ENCODE results near the gene HPS4.

HPS4 gene

DNA sequence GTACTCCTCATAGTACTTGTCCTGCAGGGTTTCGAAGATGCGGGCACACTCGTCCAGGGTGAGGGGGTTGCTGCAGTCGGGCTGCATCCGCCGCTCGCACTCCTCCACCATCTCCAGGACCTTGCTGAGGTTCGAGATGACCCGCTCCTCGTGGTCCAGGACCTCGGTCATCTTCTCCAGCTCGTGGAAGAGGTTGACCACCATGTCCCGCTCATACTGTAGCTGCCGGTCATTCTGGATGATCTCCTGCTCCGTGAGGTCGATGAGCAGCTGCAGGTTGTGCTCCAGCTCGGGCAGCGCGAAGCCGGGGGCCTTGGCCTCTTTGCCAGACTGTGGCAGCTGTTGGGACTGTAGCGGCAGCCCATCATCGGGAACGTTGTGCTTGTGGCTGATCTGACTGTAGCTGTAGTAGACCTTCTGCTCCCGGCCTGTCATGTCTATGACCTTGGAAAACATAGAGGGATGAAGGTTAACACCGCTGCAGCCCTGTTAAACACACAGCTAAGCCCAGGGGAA is 15.7 kb upstream of the HPS4 start:
- DNase-seq (ENCODE audit: low spot score) = no peak

DNA sequence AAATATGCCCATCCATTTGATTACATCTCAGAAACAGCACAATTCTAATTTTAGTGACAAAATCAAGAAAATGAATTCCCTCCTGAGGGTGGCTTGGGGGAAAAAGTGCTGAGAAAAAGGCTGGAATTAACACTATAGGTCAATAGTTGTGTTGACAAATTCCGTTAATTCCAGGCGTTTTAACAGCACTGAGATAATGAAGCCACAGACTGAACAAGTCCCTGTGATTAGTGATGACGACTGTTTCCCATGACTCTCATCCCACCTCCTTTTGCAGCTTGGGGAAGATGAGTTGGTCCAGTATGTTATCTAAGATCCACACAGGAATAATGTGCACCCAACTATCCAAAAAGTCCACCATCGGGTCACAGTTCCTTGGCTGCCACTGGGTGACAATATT is 12.9 kb upstream of the HPS4 start:
- no peak for DNase-seq (ENCODE audit: low spot score)

GRCh38 chr22:26494506-26494905 is 10.9 kb upstream of the HPS4 start:
- DNase-seq (ENCODE audit: low spot score) = no peak

- DNase-seq (ENCODE audit: low spot score) = no peak
Measured at GRCh38 chr22:26492220-26492619, 8.6 kb upstream of the HPS4 start.

- DNase-seq (ENCODE audit: low spot score) = no peak
Measured at GRCh38 chr22:26489447-26490036, 6.0 kb upstream of the HPS4 start.

DNA sequence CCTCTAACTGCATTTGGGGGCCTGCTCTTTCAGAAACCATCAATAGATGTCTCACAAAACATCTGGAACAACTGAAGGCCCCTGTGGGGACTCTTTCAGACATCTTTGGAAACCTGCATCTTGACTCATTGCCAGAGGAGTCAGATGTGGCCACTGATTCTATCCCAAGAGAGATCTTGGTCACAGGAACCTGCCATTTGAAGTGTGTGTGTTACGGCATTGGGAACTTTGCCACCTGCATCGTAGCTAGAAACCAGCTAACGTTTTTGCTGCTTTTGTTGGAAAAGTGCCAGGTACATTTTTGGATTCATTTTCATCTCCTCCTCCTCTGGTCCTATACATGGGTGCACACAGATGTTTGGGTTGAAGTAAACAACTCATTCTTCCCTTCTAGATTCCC is 4.4 kb upstream of the HPS4 start:
- DNase-seq (ENCODE audit: low spot score) = no peak

- no peak for DNase-seq (ENCODE audit: low spot score)
Measured at GRCh38 chr22:26486394-26486793, 2.8 kb upstream of the HPS4 start.

DNA sequence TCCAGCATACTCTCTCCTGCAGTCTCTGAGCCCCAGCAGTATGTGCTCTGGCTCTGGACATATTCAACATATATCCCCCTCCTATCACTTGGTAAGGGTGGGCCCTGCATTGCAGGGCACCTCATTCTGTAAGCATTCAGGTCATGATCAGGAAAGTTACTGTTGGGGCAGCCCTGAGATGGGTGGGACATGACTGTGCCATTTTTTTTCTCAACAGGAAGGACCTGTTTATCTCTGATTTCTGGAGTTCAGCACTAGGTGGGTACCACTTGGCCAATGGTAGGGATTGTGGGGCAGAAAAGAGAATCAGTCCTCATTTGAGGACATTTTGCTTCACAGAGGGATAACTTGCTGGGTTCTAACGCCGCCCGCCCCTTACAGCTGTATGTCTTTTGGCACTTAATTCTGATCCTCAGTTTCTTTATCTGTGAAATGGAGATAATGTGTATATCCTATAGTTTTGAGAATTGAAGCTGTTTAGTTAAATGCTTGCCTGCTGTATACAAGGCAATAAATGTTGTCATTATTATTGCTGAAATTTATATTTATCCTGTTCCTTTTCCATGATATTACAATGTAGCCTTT is 2.3 kb upstream of the HPS4 start:
- no peak for DNase-seq (ENCODE audit: low spot score)

GRCh38 chr22:26485013-26485412 is 1.4 kb upstream of the HPS4 start:
- DNase-seq (ENCODE audit: low spot score) = no peak

DNA sequence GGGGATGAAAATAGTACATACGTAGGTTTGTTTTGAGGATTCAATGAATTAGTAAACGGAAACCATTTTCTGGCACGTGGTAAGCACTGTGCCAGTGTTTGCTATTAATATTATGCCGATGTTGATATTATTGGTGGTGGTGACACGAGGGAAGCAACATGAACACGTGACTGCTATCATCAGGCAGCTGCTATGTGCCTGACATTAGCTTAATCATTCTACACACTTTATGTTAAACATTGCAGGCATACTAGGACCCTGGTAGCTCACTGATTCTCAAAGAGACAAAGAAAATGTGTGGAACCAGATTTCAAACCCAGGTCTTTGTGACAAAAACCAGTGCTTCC is 750 bp upstream of the HPS4 start:
- DNase-seq (ENCODE audit: low spot score) = no peak

DNA sequence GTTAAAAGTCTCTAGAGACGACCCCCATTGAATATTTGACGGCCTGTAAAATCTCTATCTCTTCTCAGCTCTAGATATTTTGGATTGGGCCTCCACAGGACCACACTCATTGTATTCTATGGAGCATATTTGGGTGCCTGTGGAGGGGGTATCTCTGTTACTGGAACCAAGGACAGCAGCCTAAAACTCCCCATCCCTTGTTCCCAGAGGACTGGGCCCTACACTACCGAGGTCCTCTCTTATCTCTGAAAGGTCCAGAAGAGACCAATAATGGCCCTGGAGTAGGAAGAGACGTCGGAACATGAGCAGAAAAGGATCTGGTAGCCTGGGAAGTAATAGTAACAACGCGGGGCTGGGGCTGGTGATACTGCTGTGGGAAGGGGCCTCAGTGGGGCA is 542 bp downstream of the HPS4 start:
- no peak for DNase-seq (ENCODE audit: low spot score)

DNA sequence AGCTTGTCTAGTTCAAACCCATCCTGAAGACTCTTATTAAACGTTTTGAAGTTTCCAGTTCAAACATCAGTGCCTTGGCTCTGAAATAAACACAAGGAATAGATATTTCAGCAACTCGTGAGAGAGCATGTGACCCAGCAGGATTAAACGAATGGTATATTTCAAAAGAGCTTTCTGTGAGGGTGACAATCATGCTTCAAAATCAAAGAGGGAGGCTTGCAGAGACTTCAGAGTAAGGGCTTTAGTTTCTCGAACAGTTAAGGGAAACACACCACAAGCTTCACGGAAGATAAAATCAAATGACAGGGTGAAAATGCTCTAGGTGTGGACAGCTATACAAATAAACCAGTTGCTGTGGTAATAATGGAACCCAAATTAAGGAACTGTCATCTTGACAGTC is 1.4 kb downstream of the HPS4 start:
- DNase-seq (ENCODE audit: low spot score) = no peak

DNA sequence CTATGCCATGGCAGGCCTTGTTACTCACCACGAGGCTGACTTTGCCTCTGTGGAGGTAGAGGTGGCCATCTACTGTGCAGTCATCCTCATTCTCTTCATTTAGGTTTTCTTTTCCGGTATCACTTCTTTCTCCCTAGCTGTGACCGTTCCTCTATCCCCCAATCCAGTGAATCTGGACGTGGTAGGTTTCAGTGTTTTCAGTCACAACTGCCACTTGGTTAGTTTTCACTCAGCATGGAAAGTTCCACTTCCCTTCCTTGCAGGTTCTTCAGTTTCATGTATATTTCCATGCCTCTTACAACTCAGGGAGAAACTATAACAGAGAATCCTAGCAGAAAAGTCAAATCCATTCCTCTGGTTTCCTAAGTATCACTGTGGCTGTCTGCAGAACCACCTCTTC is 1.9 kb downstream of the HPS4 start:
- DNase-seq (ENCODE audit: low spot score) = no peak

GRCh38 chr22:26481112-26481693 is 2.4 kb downstream of the HPS4 start:
- no peak for DNase-seq (ENCODE audit: low spot score)

GRCh38 chr22:26480611-26480932 is 3.0 kb downstream of the HPS4 start:
- DNase-seq (ENCODE audit: low spot score) = no peak

DNA sequence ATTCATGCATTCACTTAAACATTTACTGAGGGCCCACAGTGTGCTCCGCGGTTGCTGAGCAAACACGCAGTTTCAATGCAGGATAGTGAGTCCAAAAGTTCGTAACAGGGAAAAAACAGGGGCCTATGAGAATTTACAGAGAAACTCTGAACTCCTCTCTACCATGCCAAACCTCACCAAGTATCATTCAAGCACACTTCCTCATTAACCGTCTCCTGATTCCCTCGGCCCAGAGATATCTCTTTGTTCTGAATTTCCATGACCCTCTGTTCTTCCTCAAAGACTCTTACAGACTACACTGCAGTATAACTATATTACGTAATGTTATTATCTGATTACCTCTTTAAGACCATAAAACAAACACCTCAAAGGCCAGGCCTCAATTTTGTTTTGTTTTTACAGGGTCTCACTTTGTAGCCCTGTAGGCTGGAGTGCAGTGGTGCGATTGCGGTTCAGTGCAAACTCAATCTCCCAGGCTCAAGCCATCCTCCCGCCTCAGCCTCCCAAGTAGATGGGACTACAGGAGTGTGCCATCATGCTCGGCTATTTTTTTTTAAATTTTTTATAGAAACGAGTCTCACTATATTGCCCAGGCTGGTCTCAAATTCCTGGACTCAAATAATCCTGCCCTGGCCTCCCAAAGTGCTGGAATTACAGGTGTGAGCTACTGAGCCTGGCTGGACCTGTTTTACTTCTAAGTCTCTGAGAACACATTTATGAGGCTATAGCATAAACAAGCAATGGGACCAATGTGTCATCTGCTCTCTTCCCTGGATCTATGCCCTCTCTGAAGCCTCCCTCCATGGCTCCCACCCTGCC is 3.6 kb downstream of the HPS4 start:
- peak; percentile 21 for DNase-seq (ENCODE audit: low spot score)

DNA sequence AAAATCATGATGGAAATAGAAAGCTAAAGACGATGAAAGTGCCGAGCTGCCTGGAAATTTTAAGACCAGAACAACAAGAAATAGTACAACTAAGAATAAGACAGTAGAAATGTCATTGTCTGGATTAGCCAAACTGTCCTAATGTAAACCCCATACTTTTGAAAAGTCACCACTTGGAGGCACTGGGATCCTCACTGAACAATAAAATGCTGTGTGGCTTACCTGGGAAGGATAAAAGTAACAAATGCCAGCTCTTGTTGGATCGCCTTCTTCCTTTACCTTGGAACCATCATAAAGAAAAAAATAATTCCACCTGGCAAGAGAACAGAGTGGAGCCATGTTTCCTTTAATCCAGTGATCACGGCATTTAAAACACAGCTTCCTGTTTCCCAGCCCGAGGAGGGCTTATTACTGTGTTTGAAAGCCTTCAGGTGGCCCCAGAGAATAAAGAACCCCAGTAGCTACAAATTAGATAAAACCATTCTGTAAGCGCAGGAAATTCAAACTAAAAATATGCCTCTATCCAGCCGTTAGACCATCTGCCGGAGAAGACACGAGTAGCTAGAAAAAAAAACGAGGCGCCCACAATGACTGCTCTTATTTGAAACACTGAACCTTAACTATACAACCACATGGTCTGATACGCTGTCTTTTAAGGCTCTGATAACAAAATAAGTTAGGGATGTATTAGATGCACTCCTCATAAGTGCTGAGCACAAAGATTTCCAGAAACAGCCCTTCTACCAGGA is 4.4 kb downstream of the HPS4 start:
- DNase-seq (ENCODE audit: low spot score) = no peak

DNA sequence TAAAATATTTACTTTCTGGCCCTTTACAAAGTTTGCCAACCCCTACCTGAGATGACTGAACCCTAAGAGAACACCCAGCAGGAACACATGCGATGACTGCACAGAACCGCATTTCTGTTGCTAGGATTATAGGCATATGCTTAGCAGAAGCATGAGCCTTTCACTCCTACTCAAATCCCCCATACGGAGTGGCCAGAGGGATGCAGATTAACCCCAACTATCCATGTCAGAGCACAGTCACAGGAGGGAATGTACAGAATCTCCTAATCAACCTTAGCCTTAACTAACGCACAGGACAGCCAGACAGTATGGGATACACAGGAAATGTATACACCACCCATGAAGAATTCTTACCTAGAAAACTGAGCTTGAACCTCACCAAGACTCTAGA is 6.2 kb downstream of the HPS4 start:
- DNase-seq (ENCODE audit: low spot score) = no peak

DNA sequence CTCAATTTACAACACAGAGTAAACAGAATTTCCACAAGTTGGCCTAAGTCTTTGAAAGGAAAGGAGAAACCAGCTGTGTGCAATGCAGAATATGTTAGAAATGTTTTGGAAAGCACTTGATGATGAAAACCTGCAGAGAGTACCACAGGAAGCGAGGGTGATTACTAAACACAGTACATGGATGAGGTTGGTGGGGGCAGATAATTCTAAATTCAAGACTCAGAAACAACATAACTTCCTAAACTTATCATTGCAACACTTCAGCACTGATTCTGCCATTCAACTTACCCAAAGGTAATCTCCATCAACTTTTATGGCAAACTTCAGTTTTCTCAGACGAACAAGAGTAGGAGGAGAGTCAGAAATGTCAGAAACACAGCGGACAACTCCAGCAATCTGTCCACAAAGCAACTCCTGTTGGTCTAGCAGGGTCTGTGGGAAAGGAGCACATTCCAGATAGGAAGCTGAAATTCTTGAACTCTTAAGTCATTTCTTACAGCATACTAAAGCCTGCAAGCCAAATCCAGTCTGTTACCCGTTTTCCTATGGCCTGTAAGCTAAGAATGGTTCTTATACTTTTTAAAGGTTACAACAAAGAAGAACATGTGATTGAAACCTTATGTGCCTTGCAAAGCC is 6.8 kb downstream of the HPS4 start:
- DNase-seq (ENCODE audit: low spot score) = no peak

- DNase-seq (ENCODE audit: low spot score) = no peak
Measured at GRCh38 chr22:26474682-26475081, 8.9 kb downstream of the HPS4 start.

DNA sequence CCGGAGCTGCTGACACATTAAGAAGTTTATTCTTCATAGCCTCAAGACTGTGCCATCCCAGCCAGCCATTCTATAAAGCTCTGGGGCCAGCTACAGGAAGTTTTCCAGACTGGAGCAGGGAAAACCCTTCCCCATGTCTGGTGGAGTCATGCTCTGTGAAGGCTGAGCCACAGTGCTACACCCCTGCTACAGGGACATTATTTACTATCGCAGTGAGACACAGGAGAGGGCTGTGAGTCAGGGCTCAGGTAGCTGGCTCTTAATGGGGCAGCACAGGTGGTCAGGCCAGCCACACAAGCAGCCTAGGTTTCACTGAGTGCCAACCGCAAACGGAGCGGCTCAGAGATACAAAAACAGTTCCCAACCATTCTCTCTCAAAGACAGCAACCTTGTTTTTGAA is 12.1 kb downstream of the HPS4 start:
- DNase-seq (ENCODE audit: low spot score) = no peak

DNA sequence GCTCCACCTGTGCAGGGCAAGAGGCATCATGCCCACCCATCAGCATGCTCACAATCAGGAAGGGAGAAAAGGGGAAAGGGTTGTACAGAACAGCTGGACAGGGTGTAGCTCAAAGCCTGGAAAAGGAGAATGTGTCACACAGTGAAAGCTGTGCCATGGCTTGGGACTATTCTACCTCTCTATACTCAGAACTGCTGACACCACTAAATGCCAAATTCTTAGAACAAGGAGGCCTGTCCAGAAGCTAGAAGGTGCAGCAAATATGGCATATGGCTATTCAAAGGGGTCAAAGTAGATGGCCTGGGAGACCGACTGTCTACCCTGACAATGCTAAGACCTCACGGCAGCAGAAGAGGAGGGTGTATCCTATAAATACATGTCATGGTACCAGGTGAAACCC is 12.8 kb downstream of the HPS4 start:
- no peak for DNase-seq (ENCODE audit: low spot score)
